ENCODE results near the gene DMAC2L. TPM values are rescaled to one million over a fixed set of nuclear protein-coding genes. Genes with fewer than 3 reads are reported as not detected.

The DMAC2L gene
- total and polyA plus RNA-seq, 2 experiments from 2014 or later: 10.8 to 12.5 TPM

- Histone ChIP-seq H3K4me2 (no peak overlapping the region), H3K4me1 (ENCODE audit: insufficient read depth) (peaks cover 10% of the 10 kb centered on the region), H4K20me1 (ENCODE audit: insufficient read depth, poor library complexity, severe bottlenecking) (no peaks in the 10 kb centered on the region), H3K79me2 (no peaks in the 10 kb centered on the region), H3K9me2 (replicated peaks; ENCODE audit: insufficient read depth) (no peaks in the 10 kb centered on the region), H3K36me3 (replicated peaks; ENCODE audit: insufficient read depth, low read depth) (no peaks in the 10 kb centered on the region), H2AFZ (no peak overlapping the region), H3K27ac (no peak overlapping the region), H3K9me3 (ENCODE audit: low read depth) (no peaks in the 10 kb centered on the region), H3K27me3 (no peaks in the 10 kb centered on the region), H3K4me3 (no peak overlapping the region)
- TF ChIP-seq CTCF (IDR thresholded peaks at IDR 0.05; ENCODE audit: poor library complexity) (no peak), EZH2 (IDR thresholded peaks at IDR 0.05; ENCODE audit: borderline replicate concordance) (no peak), EZH2phosphoT487 (IDR thresholded peaks at IDR 0.05; ENCODE audit: low read depth, severe bottlenecking, unreplicated experiment) (no peak)
- DNase-seq (ENCODE audit: low spot score): no peak
- 92% methylated on average over 3 of the region's 3 CpGs for WGBS (ENCODE audit: low lambda C conversion rate, missing lambda C conversion rate)
These were observed 54.0 kb downstream of the DMAC2L start for GRCh38 chr14:50366115-50366514.

- TF ChIP-seq EZH2 (IDR thresholded peaks at IDR 0.05; ENCODE audit: borderline replicate concordance) (no peak), CTCF (IDR thresholded peaks at IDR 0.05; ENCODE audit: poor library complexity) (no peak), EZH2phosphoT487 (IDR thresholded peaks at IDR 0.05; ENCODE audit: low read depth, severe bottlenecking, unreplicated experiment) (no peak)
- Histone ChIP-seq H3K79me2 (no peaks in the 10 kb centered on the region), H3K4me3 (no peak overlapping the region), H2AFZ (no peak overlapping the region), H3K27me3 (no peaks in the 10 kb centered on the region), H4K20me1 (ENCODE audit: insufficient read depth, poor library complexity, severe bottlenecking) (no peaks in the 10 kb centered on the region), H3K9me2 (replicated peaks; ENCODE audit: insufficient read depth) (no peaks in the 10 kb centered on the region), H3K9me3 (ENCODE audit: low read depth) (no peaks in the 10 kb centered on the region), H3K4me2 (no peak overlapping the region), H3K4me1 (ENCODE audit: insufficient read depth) (peaks cover 10% of the 10 kb centered on the region), H3K27ac (no peak overlapping the region), H3K36me3 (replicated peaks; ENCODE audit: insufficient read depth, low read depth) (no peaks in the 10 kb centered on the region)
- WGBS (ENCODE audit: low lambda C conversion rate, missing lambda C conversion rate): 91% methylated on average over 4 of the region's 4 CpGs
- DNase-seq (ENCODE audit: low spot score): no peak
These were observed 54.5 kb downstream of the DMAC2L start for GRCh38 chr14:50366589-50366988.

GRCh38 chr14:50371546-50371945, 59.4 kb downstream of the DMAC2L start:
- no peak for TF ChIP-seq EZH2phosphoT487 (IDR thresholded peaks at IDR 0.05; ENCODE audit: low read depth, severe bottlenecking, unreplicated experiment)
- TF ChIP-seq CTCF (IDR thresholded peaks at IDR 0.05; ENCODE audit: poor library complexity): no peak
- TF ChIP-seq EZH2 (IDR thresholded peaks at IDR 0.05; ENCODE audit: borderline replicate concordance): no peak
- Histone ChIP-seq H2AFZ (no peak overlapping the region), H3K27me3 (no peaks in the 10 kb centered on the region), H3K4me3 (no peak overlapping the region), H3K4me2 (no peak overlapping the region), H3K36me3 (replicated peaks; ENCODE audit: insufficient read depth, low read depth) (no peaks in the 10 kb centered on the region), H3K9me3 (ENCODE audit: low read depth) (no peaks in the 10 kb centered on the region), H3K4me1 (ENCODE audit: insufficient read depth) (no peaks in the 10 kb centered on the region), H3K79me2 (no peaks in the 10 kb centered on the region), H3K9me2 (replicated peaks; ENCODE audit: insufficient read depth) (no peaks in the 10 kb centered on the region), H4K20me1 (ENCODE audit: insufficient read depth, poor library complexity, severe bottlenecking) (no peaks in the 10 kb centered on the region), H3K27ac (no peak overlapping the region)
- 98% methylated on average over 4 of the region's 4 CpGs for whole genome bisulfite sequencing (ENCODE audit: low lambda C conversion rate, missing lambda C conversion rate)
- DNase-seq (ENCODE audit: low spot score): no peak

- Histone ChIP-seq H3K4me3 (no peak overlapping the region), H3K27me3 (no peaks in the 10 kb centered on the region), H3K4me2 (no peak overlapping the region), H3K9me2 (replicated peaks; ENCODE audit: insufficient read depth) (no peaks in the 10 kb centered on the region), H4K20me1 (ENCODE audit: insufficient read depth, poor library complexity, severe bottlenecking) (no peaks in the 10 kb centered on the region), H3K79me2 (no peaks in the 10 kb centered on the region), H2AFZ (no peak overlapping the region), H3K4me1 (ENCODE audit: insufficient read depth) (no peaks in the 10 kb centered on the region), H3K9me3 (ENCODE audit: low read depth) (no peaks in the 10 kb centered on the region), H3K36me3 (replicated peaks; ENCODE audit: insufficient read depth, low read depth) (no peaks in the 10 kb centered on the region), H3K27ac (no peak overlapping the region)
- 58% methylated on average over 3 of the region's 3 CpGs for WGBS (ENCODE audit: low lambda C conversion rate, missing lambda C conversion rate)
- no peak for DNase-seq (ENCODE audit: low spot score)
- TF ChIP-seq CTCF (IDR thresholded peaks at IDR 0.05; ENCODE audit: poor library complexity) (no peak), EZH2 (IDR thresholded peaks at IDR 0.05; ENCODE audit: borderline replicate concordance) (no peak), EZH2phosphoT487 (IDR thresholded peaks at IDR 0.05; ENCODE audit: low read depth, severe bottlenecking, unreplicated experiment) (no peak)
These were observed 61.8 kb downstream of the DMAC2L start for GRCh38 chr14:50373959-50374358.

All from hepatocyte (in vitro differentiated cells).